Measurements from ENCODE around the gene KRTAP21-1.

GRCh38 chr21:30714946-30715345, 40.3 kb downstream of the KRTAP21-1 start:
- TF ChIP-seq, protein P1, sequence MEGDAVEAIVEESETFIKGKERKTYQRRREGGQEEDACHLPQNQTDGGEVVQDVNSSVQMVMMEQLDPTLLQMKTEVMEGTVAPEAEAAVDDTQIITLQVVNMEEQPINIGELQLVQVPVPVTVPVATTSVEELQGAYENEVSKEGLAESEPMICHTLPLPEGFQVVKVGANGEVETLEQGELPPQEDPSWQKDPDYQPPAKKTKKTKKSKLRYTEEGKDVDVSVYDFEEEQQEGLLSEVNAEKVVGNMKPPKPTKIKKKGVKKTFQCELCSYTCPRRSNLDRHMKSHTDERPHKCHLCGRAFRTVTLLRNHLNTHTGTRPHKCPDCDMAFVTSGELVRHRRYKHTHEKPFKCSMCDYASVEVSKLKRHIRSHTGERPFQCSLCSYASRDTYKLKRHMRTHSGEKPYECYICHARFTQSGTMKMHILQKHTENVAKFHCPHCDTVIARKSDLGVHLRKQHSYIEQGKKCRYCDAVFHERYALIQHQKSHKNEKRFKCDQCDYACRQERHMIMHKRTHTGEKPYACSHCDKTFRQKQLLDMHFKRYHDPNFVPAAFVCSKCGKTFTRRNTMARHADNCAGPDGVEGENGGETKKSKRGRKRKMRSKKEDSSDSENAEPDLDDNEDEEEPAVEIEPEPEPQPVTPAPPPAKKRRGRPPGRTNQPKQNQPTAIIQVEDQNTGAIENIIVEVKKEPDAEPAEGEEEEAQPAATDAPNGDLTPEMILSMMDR (IDR thresholded peaks at IDR 0.05; ENCODE audit: insufficient read depth, low read depth, low read length) = no peak
- TF ChIP-seq EZH2 (IDR thresholded peaks at IDR 0.05; ENCODE audit: insufficient read depth, low read length) = no peak

All from astrocyte (in vitro differentiated cells and primary cell).